Stimulated activated CD8-positive, alpha-beta memory T cell treated with anti-CD3 and anti-CD28 coated beads, Interleukin-12 subunit alpha, Interleukin-12 subunit beta, amount 100 ng/mL, for 4 hours (primary cell): Measurements from ENCODE around the gene EPHA7.

Source experiments
- DNase-seq: peaks from one replicate; pipeline ENCODE4 v3.0.0-alpha.2; 2020; ENCODE audit warnings: low read depth

Gene EPHA7

GRCh38 chr6:93419304-93420162 is at the start of gene EPHA7:
EPHA7 (minus strand) TSS chr6:93419559; CDS start chr6:93419341, 218 bp downstream.
- DNase-seq = no peak

- DNase-seq = no peak
These were observed 48.9 kb upstream of the EPHA7 start for GRCh38 chr6:93468291-93468690.

DNA sequence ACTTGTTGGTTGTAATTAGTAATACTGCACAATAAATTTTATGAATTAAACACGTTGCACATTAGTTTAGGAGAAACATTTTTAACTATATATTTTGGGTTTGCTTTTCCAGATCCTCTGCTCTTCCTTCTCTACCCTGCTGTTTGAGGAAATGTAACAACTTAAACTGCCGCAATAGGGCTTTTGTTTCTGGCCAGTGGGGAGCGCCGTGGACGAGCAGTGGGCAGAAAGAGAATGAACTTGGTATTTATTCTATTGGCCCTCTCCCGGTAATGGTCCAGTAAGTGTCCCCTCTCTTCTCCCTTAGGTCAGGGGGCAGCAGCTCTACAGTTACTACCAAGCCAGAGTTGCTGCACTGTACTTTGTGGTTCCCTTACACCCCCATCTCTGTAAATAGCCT is 35.2 kb upstream of the EPHA7 start:
- DNase-seq = no peak

GRCh38 chr6:93453956-93454355 is 34.6 kb upstream of the EPHA7 start:
- no peak for DNase-seq

DNA sequence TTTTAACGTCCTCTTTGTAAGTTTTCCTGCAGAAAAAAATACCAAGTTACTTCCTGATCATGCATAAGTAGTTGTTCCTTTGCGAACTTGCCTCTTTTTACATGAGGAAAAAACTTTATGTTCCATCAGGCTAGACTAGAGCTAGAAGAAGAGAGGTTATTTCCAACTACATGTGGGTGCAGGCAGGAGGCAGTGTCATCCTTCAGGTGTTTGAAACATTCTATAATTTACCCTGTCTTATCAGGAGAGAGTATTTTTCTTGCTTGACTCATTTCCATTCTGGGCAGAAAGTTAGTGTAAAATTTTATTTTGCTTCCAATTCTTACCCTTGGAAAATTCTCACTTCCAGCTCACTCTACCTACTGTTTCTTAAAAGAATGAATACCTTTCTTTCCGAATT is 28.5 kb upstream of the EPHA7 start:
- DNase-seq = no peak

- no peak for DNase-seq
These were observed 18.1 kb upstream of the EPHA7 start for GRCh38 chr6:93437491-93437890.

GRCh38 chr6:93433592-93433991 is 14.2 kb upstream of the EPHA7 start:
- DNase-seq = no peak

DNA sequence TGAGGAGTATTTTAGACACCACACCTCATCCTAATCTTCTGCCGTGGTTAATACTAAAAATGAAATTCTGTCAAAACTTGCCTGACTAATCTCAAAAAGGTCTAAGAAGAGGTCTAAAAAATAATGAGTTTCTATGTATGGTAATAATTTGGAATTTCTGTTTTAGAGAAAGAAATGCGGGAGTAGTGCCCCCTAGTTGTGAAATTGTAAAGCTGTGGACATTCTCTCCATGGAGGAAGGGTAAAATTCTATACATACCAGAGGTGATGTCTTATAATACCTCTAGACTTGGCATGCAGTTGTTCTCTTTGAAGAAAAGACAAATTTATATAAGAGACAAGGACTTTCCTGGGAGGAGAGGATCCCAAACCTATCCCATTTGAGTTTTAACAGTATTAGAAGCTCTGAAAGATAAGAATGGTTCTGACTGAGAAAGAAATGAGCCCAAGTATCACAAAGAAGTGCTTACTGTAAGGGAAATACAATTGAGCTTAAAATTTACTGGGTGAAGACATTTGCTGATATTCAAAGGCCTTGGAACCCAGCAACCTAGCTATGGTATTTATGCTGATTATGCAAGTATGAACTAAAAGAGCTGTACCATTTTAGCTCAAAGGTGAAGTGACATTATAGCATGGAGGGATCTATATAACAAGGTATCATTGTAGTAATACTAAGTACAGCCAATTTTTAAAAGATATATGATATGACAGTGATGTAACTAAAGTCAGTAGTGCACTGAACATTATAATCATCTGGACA is 5.1 kb upstream of the EPHA7 start:
- no peak for DNase-seq

GRCh38 chr6:93423542-93423941 is 4.2 kb upstream of the EPHA7 start:
- no peak for DNase-seq

DNA sequence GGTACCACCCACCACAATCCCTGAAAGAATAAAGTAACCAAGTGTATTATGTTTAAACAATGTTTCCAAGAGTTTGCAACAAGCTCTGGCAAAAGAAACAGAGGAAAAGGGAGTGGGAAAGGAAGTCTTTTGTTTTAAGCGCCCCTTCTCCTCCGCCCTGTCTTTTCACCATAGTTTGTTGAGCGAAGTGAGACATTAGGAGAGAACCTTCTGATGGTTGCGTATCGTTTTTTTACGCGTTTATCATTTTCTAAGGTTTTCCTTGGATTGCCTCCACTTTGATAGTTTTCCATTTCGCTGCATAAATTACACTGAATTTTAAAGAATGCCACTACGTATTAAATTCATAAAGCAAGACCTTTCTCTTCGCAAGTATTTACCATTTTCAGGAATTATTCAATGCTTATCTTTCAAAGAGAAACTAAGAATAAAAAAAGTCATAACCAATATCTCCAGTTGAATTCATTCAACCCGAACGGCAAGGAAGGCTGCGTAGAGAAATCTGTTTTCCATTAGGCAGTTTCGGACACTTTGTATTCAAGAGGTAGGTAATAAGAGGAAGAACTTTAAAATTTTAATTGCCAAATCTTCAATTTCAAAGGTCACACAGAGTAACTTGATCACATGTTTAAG is 920 bp upstream of the EPHA7 start:
- DNase-seq = no peak

DNA sequence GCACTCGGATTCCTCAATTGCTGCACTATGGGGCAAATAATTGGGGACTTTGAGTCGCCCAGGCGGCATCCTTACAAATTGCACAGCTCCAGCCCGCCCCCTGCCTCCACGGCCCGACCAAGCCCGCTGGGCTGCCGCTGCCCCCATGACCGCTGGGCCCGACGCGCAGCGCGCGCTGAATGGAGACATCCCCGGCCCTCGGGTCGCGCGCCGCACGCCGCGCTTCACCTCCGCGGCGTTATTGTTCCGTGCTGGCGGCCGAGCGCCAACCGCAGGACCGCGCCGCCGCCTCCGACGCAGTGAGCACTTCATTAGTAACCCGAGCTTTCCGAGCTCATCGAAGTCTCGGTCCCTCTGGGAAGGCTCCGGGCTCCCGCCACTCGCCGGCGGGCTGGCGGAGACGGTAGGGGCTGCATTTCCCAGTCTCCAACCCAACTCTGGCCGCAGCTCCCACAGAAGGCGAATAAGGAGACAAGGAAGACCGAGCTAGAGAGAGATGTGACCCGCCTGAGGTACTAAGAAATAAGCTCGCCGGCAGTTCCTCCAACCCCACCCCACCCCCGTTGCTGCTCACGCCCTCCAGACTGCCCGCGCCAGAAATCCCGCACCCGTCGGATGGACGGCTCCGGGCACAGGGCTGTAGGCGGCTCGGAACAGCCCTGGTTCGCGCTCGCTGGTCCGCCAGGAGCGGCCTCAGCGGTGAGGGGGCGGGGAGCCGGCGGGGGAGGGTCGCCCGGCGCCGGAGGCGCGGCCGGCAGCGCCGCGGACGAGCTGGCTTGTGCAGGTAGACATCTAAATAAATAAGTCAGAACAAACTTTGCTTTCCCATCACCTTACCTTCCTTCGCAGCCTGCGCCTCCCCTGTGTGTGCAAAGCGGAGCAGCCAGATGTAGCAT is 703 bp downstream of the EPHA7 start:
- no peak for DNase-seq

- no peak for DNase-seq
These were observed 1.3 kb downstream of the EPHA7 start for GRCh38 chr6:93418033-93418407.

GRCh38 chr6:93417421-93418013 is 1.8 kb downstream of the EPHA7 start:
- no peak for DNase-seq

DNA sequence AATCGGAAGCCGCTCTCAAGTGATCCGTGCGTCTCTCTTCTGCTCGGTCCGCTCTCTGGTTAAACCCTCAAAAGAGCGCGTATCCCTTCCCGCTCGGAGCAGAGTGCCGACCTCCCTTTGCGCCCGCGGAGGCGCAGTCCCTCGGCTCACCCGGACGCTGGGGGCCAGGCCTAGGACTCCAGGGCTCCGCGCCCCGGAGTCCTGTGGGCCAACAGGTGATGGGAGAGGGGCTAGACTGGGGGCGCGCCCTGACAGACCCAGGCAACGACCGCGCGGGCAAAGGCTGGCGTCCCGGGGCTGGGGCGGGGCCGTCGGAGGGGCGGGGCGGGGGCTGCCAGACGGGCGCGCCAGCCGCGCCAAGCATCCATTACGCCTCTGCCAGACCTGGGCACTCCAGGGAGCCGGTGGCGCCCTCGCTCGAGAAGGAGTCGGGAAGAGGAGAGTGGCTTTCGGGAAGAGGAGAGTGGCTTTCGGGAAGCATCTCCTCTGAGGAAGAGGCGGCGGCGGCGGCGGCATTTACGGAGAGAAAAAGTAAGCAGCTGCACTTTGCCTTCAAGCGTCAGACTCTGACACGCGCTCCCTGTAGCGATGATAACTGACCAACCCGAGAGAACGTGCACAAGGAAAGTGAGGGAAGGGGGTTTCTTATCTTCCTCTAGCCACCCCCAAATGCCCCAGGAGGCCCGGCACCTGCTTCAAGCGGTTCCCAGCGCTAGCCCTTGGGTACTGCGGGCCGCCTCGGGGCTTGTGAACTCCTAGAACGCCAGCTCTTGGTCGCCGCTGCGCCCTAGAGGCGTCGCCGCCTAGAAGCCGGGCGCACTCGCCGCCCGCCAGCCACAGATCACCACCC is 2.6 kb downstream of the EPHA7 start:
- DNase-seq = no peak

DNA sequence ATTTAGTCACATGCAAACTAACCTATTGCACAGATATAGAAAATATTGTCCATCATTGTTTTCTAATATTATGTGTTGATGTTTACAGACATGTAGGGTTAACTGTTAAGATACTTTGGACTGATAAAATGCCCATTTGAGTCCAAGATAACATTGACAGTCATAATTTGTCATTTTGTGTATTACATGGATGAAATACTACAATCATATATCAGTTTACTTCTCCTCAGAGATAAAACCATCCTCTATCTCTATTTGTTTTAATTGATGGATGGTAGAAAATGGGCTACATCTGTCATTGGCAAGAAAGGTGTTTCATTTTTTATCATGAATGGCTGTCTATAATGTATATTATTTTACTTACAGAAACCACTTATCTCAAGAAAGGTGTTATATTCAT is 6.2 kb downstream of the EPHA7 start:
- DNase-seq = no peak

DNA sequence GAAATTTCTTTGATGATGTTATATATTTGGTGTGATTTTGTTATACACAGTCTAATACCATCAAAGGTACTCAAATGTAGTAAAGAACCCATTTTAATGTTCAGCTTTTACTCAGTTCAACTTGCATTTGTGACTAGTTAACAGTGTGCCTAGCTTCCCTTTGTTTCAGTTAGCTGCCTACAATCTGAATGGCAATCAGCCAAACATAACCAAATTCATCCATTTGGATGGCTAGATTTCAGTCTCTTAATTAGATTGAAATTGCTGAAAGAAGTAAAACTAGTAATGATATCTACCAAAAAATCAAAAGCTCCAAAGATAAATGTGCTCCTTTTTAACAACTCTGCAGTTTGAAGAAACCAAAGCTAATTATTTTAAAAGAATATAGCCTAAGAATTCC is 6.9 kb downstream of the EPHA7 start:
- DNase-seq = no peak

DNA sequence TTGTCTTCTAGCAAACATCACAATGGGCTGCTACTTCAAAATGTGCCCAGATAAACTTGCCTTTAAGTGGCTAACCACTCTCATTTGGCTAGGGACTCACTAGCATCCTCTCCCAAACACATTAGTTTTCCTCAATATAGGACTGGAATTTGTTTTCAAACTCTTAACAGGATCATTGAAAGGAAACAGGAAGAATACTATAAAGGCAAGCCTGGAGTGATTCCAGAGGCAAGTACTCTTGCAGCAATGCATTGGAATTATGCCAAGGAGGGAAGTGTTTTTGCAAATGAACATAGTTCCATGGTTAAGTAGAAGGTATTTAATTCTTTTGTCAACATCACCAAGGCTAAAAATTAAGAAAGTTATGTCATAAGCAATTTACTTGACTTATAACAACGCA is 12.2 kb downstream of the EPHA7 start:
- no peak for DNase-seq

- DNase-seq = no peak
These were observed 16.0 kb downstream of the EPHA7 start for GRCh38 chr6:93403390-93403789.

DNA sequence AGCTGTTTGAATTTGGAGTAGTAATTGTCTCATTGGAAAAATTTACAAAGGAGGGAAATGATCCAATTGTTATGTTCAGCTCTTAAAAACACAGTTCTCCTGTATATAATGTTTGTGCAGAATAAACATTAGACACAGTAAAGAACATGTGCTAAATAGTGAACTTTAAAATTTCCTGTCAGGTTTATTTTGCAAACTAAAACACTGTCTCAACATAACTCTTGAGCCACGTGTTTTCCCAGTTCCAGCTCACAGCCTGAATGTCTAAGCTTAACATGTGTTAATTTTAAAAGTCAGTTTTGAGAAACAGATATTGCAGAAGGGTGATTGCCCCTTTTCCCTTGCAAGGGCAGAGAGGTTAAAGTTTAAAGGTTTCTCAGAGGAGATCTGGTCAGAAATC is 20.6 kb downstream of the EPHA7 start:
- no peak for DNase-seq

GRCh38 chr6:93394471-93394870 is 24.9 kb downstream of the EPHA7 start:
- DNase-seq = no peak
